ENCODE data around the gene POU6F2.

- TF ChIP-seq CTCF (IDR thresholded peaks at IDR 0.05) (no peak), POLR2AphosphoS5 (IDR thresholded peaks at IDR 0.05) (no peak), POLR2A (IDR thresholded peaks at IDR 0.05; ENCODE audit: low read depth) (no peak), EP300 (IDR thresholded peaks at IDR 0.05) (no peak)
Observed at GRCh38 chr7:39313376-39313775, 335.7 kb downstream of the POU6F2 start.
